Measurements from ENCODE around the gene CFAP54.
"Not testable (repeated sequence)": the region's sequence is repeated elsewhere in the genome, so short reads cannot be mapped to it uniquely, and the experiment has no call there.

CFAP54 gene

GRCh38 chr12:96714199-96714598 lies 224.8 kb downstream of the CFAP54 start:
- no peak overlapping the region for H2AFZ ChIP-seq (ENCODE audit: low read length)
- no peaks in the 10 kb centered on the region for H3F3A ChIP-seq (ENCODE audit: insufficient read depth, low read length)
- no peaks in the 10 kb centered on the region for H3K36me3 ChIP-seq (ENCODE audit: insufficient read depth, low read length)
- no peaks in the 10 kb centered on the region for H3K79me2 ChIP-seq (ENCODE audit: insufficient read depth, low read length)
- no peak overlapping the region for H3K9ac ChIP-seq (ENCODE audit: low read length)
- no peaks in the 10 kb centered on the region for H3K4me1 ChIP-seq (ENCODE audit: insufficient read depth, low read length, severe bottlenecking)
- H3K27me3 ChIP-seq (ENCODE audit: insufficient read depth, low read length): no peaks in the 10 kb centered on the region
- H3K4me2 ChIP-seq (ENCODE audit: low read length): no peak overlapping the region
- no peaks in the 10 kb centered on the region for H3K9me3 ChIP-seq (ENCODE audit: low read length)
- H3K9me2 ChIP-seq (ENCODE audit: low read depth, low read length): no peaks in the 10 kb centered on the region
- no peak overlapping the region for H3K27ac ChIP-seq (ENCODE audit: low read depth, low read length, poor library complexity, severe bottlenecking)
- H3K4me3 ChIP-seq (ENCODE audit: low read depth, low read length, poor library complexity, severe bottlenecking): no peak overlapping the region
- H4K20me1 ChIP-seq (ENCODE audit: insufficient read depth, low read length): no peaks in the 10 kb centered on the region
- no peak for TF ChIP-seq CTCF (IDR thresholded peaks at IDR 0.05; ENCODE audit: low read length)
- no peak for TF ChIP-seq EZH2 (IDR thresholded peaks at IDR 0.05; ENCODE audit: borderline replicate concordance, low read length)

- Histone ChIP-seq H3K4me1 (ENCODE audit: insufficient read depth, low read length, severe bottlenecking) (peaks cover 11% of the 10 kb centered on the region), H3K27me3 (ENCODE audit: insufficient read depth, low read length) (no peaks in the 10 kb centered on the region), H3K4me3 (ENCODE audit: low read depth, low read length, poor library complexity, severe bottlenecking) (peak overlapping the region; percentile 51), H3K27ac (ENCODE audit: low read depth, low read length, poor library complexity, severe bottlenecking) (no peak overlapping the region), H3K79me2 (ENCODE audit: insufficient read depth, low read length) (no peaks in the 10 kb centered on the region), H3K9me2 (ENCODE audit: low read depth, low read length) (no peaks in the 10 kb centered on the region), H4K20me1 (ENCODE audit: insufficient read depth, low read length) (no peaks in the 10 kb centered on the region), H3K4me2 (ENCODE audit: low read length) (peak overlapping the region; percentile 78), H3K9me3 (ENCODE audit: low read length) (no peaks in the 10 kb centered on the region), H3K36me3 (ENCODE audit: insufficient read depth, low read length) (no peaks in the 10 kb centered on the region), H3K9ac (ENCODE audit: low read length) (peak overlapping the region; percentile 37), H2AFZ (ENCODE audit: low read length) (peak overlapping the region; percentile 99), H3F3A (ENCODE audit: insufficient read depth, low read length) (no peaks in the 10 kb centered on the region)
- no peak for TF ChIP-seq CTCF (IDR thresholded peaks at IDR 0.05; ENCODE audit: low read length)
- no peak for TF ChIP-seq EZH2 (IDR thresholded peaks at IDR 0.05; ENCODE audit: borderline replicate concordance, low read length)
These were observed 230.4 kb downstream of the CFAP54 start for GRCh38 chr12:96719660-96720362.

GRCh38 chr12:96720363-96720705 lies 231.0 kb downstream of the CFAP54 start:
- Histone ChIP-seq H3K36me3 (ENCODE audit: insufficient read depth, low read length) (no peaks in the 10 kb centered on the region), H3K9me3 (ENCODE audit: low read length) (no peaks in the 10 kb centered on the region), H3K27me3 (ENCODE audit: insufficient read depth, low read length) (no peaks in the 10 kb centered on the region), H3K9ac (ENCODE audit: low read length) (peak overlapping the region; percentile 37), H3K27ac (ENCODE audit: low read depth, low read length, poor library complexity, severe bottlenecking) (no peak overlapping the region), H3K4me2 (ENCODE audit: low read length) (peak overlapping the region; percentile 78), H4K20me1 (ENCODE audit: insufficient read depth, low read length) (no peaks in the 10 kb centered on the region), H3K4me3 (ENCODE audit: low read depth, low read length, poor library complexity, severe bottlenecking) (peak overlapping the region; percentile 51), H3F3A (ENCODE audit: insufficient read depth, low read length) (no peaks in the 10 kb centered on the region), H3K79me2 (ENCODE audit: insufficient read depth, low read length) (no peaks in the 10 kb centered on the region), H3K4me1 (ENCODE audit: insufficient read depth, low read length, severe bottlenecking) (peaks cover 11% of the 10 kb centered on the region), H3K9me2 (ENCODE audit: low read depth, low read length) (no peaks in the 10 kb centered on the region), H2AFZ (ENCODE audit: low read length) (peak overlapping the region; percentile 99)
- 0 out of 2 replicates have a peak, but pooled peaks have one; percentile 5 for TF ChIP-seq CTCF (IDR thresholded peaks at IDR 0.05; ENCODE audit: low read length)
- TF ChIP-seq EZH2 (IDR thresholded peaks at IDR 0.05; ENCODE audit: borderline replicate concordance, low read length): no peak

GRCh38 chr12:96729466-96729865 lies 240.1 kb downstream of the CFAP54 start:
- not testable (repeated sequence) for H4K20me1 ChIP-seq (ENCODE audit: insufficient read depth, low read length); H3F3A ChIP-seq (ENCODE audit: insufficient read depth, low read length); H3K4me1 ChIP-seq (ENCODE audit: insufficient read depth, low read length, severe bottlenecking); H3K9me2 ChIP-seq (ENCODE audit: low read depth, low read length); H3K4me3 ChIP-seq (ENCODE audit: low read depth, low read length, poor library complexity, severe bottlenecking); H3K27me3 ChIP-seq (ENCODE audit: insufficient read depth, low read length); H3K79me2 ChIP-seq (ENCODE audit: insufficient read depth, low read length); H3K9me3 ChIP-seq (ENCODE audit: low read length); H2AFZ ChIP-seq (ENCODE audit: low read length); H3K36me3 ChIP-seq (ENCODE audit: insufficient read depth, low read length); H3K27ac ChIP-seq (ENCODE audit: low read depth, low read length, poor library complexity, severe bottlenecking); H3K4me2 ChIP-seq (ENCODE audit: low read length); H3K9ac ChIP-seq (ENCODE audit: low read length)

All from OCI-LY1 (cell line).